RWPE2 (cell line): ENCODE data around the gene OR52K1.
"Not testable (repeated sequence)": the region's sequence is repeated elsewhere in the genome, so short reads cannot be mapped to it uniquely, and the experiment has no call there.

Experiments
- ATAC-seq: fragments of 200-7000 bp; cut with Tn5 transposase; 3 replicates; pipeline ENCODE4 v1.9.1; 2021; ENCODE audit warnings: low read depth
- DNase-seq: peaks from one replicate; pipeline ENCODE4 v3.0.0-alpha.2; 2020; ENCODE audit warnings: low spot score
- H3K27ac ChIP-seq: fragments of 450-650 bp; 2 replicates; pipeline ENCODE4 v1.5.1; 2017; ENCODE audit warnings: mild to moderate bottlenecking; ENCODE audit not compliant: poor library complexity, severe bottlenecking
- H3K27me3 ChIP-seq: fragments of 250-450 bp; sonication (Bioruptor Pico); 2 replicates; pipeline ENCODE4 v1.5.1; 2021; ENCODE audit warnings: mild to moderate bottlenecking, moderate library complexity; ENCODE audit not compliant: insufficient read depth, poor library complexity, severe bottlenecking
- H3K36me3 ChIP-seq: fragments of 250-450 bp; sonication (Bioruptor Pico); 2 replicates; pipeline ENCODE4 v1.5.1; 2020; ENCODE audit warnings: low read depth, mild to moderate bottlenecking, moderate library complexity
- H3K4me1 ChIP-seq: fragments of 250-450 bp; sonication (Bioruptor Pico); 2 replicates; pipeline ENCODE4 v1.5.1; 2021; ENCODE audit warnings: mild to moderate bottlenecking, moderate library complexity; ENCODE audit not compliant: insufficient read depth, poor library complexity, severe bottlenecking
- H3K4me3 ChIP-seq: fragments of 250-450 bp; sonication (Bioruptor Pico); 2 replicates; pipeline ENCODE4 v1.5.1; 2021; ENCODE audit warnings: mild to moderate bottlenecking, moderate library complexity; ENCODE audit not compliant: severe bottlenecking
- H3K9me3 ChIP-seq: fragments of 250-450 bp; sonication (Bioruptor Pico); 2 replicates; pipeline ENCODE4 v1.5.1; 2021; ENCODE audit warnings: mild to moderate bottlenecking, moderate library complexity; ENCODE audit not compliant: severe bottlenecking
- CTCF ChIP-seq: fragments of 450-650 bp; IDR thresholded peaks from one replicate; pipeline ENCODE4 v1.5.1; 2017; ENCODE audit warnings: mild to moderate bottlenecking, moderate library complexity; ENCODE audit not compliant: poor library complexity, severe bottlenecking

The OR52K1 gene

GRCh38 chr11:4484310-4484709, 1.9 kb downstream of the OR52K1 start:
- Histone ChIP-seq H3K4me1 (peaks cover 24% of the 10 kb centered on the region), H3K27ac (no peak overlapping the region), H3K4me3 (no peak overlapping the region), H3K27me3 (no peaks in the 10 kb centered on the region), H3K36me3 (no peaks in the 10 kb centered on the region), H3K9me3 (no peaks in the 10 kb centered on the region)
- no peak for DNase-seq
- no peak for TF ChIP-seq CTCF
- no peak for ATAC-seq

- not testable (repeated sequence) for H3K4me1 ChIP-seq, H3K27ac ChIP-seq, DNase-seq, H3K9me3 ChIP-seq, ATAC-seq, H3K4me3 ChIP-seq, H3K36me3 ChIP-seq
- peaks cover 28% of the 10 kb centered on the region for H3K27me3 ChIP-seq
Measured at GRCh38 chr11:4491405-4491804, 9.0 kb downstream of the OR52K1 start.

GRCh38 chr11:4491878-4492606, 9.6 kb downstream of the OR52K1 start:
- DNase-seq (no peak), ATAC-seq (no peak)
- H3K36me3 ChIP-seq: no peaks in the 10 kb centered on the region
- no peaks in the 10 kb centered on the region for H3K4me1 ChIP-seq
- TF ChIP-seq CTCF: no peak
- no peak overlapping the region for H3K4me3 ChIP-seq
- peaks cover 35% of the 10 kb centered on the region for H3K27me3 ChIP-seq
- no peak overlapping the region for H3K27ac ChIP-seq
- H3K9me3 ChIP-seq: no peaks in the 10 kb centered on the region

GRCh38 chr11:4493480-4493818, 11.0 kb downstream of the OR52K1 start:
- ATAC-seq: no peak

GRCh38 chr11:4495487-4495886, 13.0 kb downstream of the OR52K1 start:
- DNase-seq (no peak), ATAC-seq (no peak)
- no peaks in the 10 kb centered on the region for H3K36me3 ChIP-seq
- no peak for TF ChIP-seq CTCF
- peaks cover 52% of the 10 kb centered on the region for H3K27me3 ChIP-seq
- H3K4me1 ChIP-seq: no peaks in the 10 kb centered on the region
- no peak overlapping the region for H3K4me3 ChIP-seq
- H3K27ac ChIP-seq: no peak overlapping the region
- no peaks in the 10 kb centered on the region for H3K9me3 ChIP-seq

More at GRCh38 chr11:4493480-4493818, 11.0 kb downstream of the OR52K1 start:
- no peaks in the 10 kb centered on the region for H3K36me3 ChIP-seq
- H3K27ac ChIP-seq: no peak overlapping the region
- H3K4me3 ChIP-seq: no peak overlapping the region
- DNase-seq: no peak
- H3K4me1 ChIP-seq: no peaks in the 10 kb centered on the region
- H3K27me3 ChIP-seq: peaks cover 49% of the 10 kb centered on the region
- H3K9me3 ChIP-seq: no peaks in the 10 kb centered on the region
- peak; percentile 59 for TF ChIP-seq CTCF
